Measurements from ENCODE around the gene LGALS3BP. TPM values are rescaled to one million over a fixed set of nuclear protein-coding genes. Genes with fewer than 3 reads are reported as not detected.

The LGALS3BP gene
- total and polyA plus RNA-seq, 2 of the 13 experiments (the other 11 are each of a cell fraction or from before 2014, with no cell fraction given), result 137 to 332 TPM

DNA sequence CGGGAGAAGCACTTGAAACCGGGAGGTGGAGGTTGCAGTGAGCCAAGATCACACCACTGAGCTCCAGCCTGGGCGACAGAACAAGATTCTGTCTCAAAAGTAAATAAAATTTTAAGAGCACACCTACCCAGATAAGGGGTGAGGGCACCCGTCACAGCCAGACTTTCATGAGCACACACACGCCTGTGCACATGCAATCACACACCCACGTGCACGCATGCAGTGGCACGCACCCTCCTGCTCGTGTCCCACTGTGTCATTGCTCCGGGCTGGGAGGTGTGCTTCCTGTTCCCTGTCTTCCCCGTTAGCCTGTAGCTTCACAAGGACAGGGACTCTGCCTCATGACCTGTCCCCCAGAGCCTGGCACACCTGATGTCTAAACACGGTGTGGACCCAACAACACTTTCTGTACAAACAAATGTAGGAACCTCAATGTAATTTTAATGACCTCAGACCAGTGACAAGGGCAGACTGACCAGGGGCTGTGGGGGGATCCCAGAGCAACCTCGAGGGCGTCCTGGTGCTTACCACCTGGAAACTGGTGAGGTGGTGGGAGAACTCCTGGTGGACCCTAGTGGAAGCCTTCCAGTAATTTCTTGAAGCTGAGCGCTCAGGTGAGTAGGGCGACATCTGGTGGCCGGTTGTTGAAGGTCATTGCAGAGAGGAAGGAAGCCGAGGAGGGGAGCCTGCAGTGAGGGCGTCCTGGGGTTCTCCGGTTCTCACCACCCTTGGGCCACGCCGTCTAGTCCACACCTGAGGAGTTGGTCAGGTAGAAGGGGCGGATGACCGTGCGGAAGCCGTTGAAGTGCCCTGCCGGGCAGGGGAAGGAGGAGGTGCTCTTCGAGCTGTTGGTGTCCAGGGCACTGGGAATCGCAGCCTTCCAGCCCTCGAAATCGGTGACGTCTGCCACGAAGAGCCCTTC is 8.6 kb downstream of the LGALS3BP start (continued):
- TF ChIP-seq SRSF1 (optimal IDR thresholded peaks at IDR 0.05; ENCODE audit: low read depth, low read length) (peak; percentile 41), KLF12 (CRISPR knock-in tag; IDR thresholded peaks at IDR 0.05; ENCODE audit: borderline replicate concordance) (no peak), MIXL1 (CRISPR knock-in tag; IDR thresholded peaks at IDR 0.05) (0 out of 2 replicates have a peak, but pooled peaks have one; percentile 60), ZBTB7B (CRISPR knock-in tag; IDR thresholded peaks at IDR 0.05) (0 out of 2 replicates have a peak, but pooled peaks have one; percentile 41), ZFP41 (CRISPR knock-in tag; IDR thresholded peaks at IDR 0.05; ENCODE audit: borderline replicate concordance) (no peak), GATAD2A (CRISPR knock-in tag; IDR thresholded peaks at IDR 0.05) (peak; percentile 68), ASH2L (IDR thresholded peaks at IDR 0.05; ENCODE audit: insufficient read length, low read depth, low read length) (no peak), MXI1 (IDR thresholded peaks at IDR 0.05; ENCODE audit: borderline replicate concordance, low read depth, low read length) (peak; percentile 41; the same call in 1 of the 3 replicates), KDM5A (IDR thresholded peaks at IDR 0.05; ENCODE audit: borderline replicate concordance, low read length) (no peak), FOXK1 (CRISPR knock-in tag; IDR thresholded peaks at IDR 0.05; ENCODE audit: borderline replicate concordance, low read depth) (peak; percentile 42; the same call in 1 of the 2 replicates), RBAK (CRISPR knock-in tag; IDR thresholded peaks at IDR 0.05) (no peak), ZNF317 (CRISPR knock-in tag; IDR thresholded peaks at IDR 0.05) (0 out of 2 replicates have a peak, but pooled peaks have one; percentile 35), HDAC2 (CRISPR knock-in tag; IDR thresholded peaks at IDR 0.05) (peak; percentile 45; the same call in 1 of the 2 replicates), ELF3 (CRISPR knock-in tag; IDR thresholded peaks at IDR 0.05) (0 out of 2 replicates have a peak, but pooled peaks have one; percentile 42), ZNF567 (CRISPR knock-in tag; IDR thresholded peaks at IDR 0.05; ENCODE audit: borderline replicate concordance) (0 out of 2 replicates have a peak, but pooled peaks have one; percentile 46), HES4 (CRISPR knock-in tag; IDR thresholded peaks at IDR 0.05; ENCODE audit: borderline replicate concordance) (0 out of 2 replicates have a peak, but pooled peaks have one; percentile 52), ZNF776 (CRISPR knock-in tag; IDR thresholded peaks at IDR 0.05) (peak; percentile 67; the same call in 1 of the 2 replicates), REXO4 (CRISPR knock-in tag; IDR thresholded peaks at IDR 0.05; ENCODE audit: borderline replicate concordance) (no peak), ZNF232 (CRISPR knock-in tag; IDR thresholded peaks at IDR 0.05; ENCODE audit: borderline replicate concordance) (0 out of 2 replicates have a peak, but pooled peaks have one; percentile 5), HMGXB3 (CRISPR knock-in tag; IDR thresholded peaks at IDR 0.05; ENCODE audit: borderline replicate concordance) (peak; percentile 58; the same call in 1 of the 2 replicates), SRSF4 (IDR thresholded peaks at IDR 0.05; ENCODE audit: low read depth, low read length, poor library complexity, severe bottlenecking) (no peak), PRMT3 (CRISPR knock-in tag; IDR thresholded peaks at IDR 0.05; ENCODE audit: borderline replicate concordance, low read depth) (0 out of 2 replicates have a peak, but pooled peaks have one; percentile 14), SPEN (CRISPR knock-in tag; IDR thresholded peaks at IDR 0.05; ENCODE audit: low read depth) (0 out of 2 replicates have a peak, but pooled peaks have one; percentile 26), DNMT3B (CRISPR knock-in tag; conservative IDR thresholded peaks at IDR 0.05) (no peak), HIVEP1 (CRISPR knock-in tag; IDR thresholded peaks at IDR 0.05) (peak; percentile 56; the same call in 1 of the 2 replicates)
- TF ChIP-seq, protein P1, sequence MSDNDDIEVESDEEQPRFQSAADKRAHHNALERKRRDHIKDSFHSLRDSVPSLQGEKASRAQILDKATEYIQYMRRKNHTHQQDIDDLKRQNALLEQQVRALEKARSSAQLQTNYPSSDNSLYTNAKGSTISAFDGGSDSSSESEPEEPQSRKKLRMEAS (IDR thresholded peaks at IDR 0.05), result peak; percentile 17

Data from HepG2 (cell line).